ENCODE results near the gene SDE2. TPM values are rescaled to one million over a fixed set of nuclear protein-coding genes. Genes with fewer than 3 reads are reported as not detected.
"Not testable (repeated sequence)": the region's sequence is repeated elsewhere in the genome, so short reads cannot be mapped to it uniquely, and the experiment has no call there.

SDE2 gene
- total and polyA plus RNA-seq, 2 of the 4 experiments (the other 2 are of a cell fraction) = 8.5 to 14.7 TPM

DNA sequence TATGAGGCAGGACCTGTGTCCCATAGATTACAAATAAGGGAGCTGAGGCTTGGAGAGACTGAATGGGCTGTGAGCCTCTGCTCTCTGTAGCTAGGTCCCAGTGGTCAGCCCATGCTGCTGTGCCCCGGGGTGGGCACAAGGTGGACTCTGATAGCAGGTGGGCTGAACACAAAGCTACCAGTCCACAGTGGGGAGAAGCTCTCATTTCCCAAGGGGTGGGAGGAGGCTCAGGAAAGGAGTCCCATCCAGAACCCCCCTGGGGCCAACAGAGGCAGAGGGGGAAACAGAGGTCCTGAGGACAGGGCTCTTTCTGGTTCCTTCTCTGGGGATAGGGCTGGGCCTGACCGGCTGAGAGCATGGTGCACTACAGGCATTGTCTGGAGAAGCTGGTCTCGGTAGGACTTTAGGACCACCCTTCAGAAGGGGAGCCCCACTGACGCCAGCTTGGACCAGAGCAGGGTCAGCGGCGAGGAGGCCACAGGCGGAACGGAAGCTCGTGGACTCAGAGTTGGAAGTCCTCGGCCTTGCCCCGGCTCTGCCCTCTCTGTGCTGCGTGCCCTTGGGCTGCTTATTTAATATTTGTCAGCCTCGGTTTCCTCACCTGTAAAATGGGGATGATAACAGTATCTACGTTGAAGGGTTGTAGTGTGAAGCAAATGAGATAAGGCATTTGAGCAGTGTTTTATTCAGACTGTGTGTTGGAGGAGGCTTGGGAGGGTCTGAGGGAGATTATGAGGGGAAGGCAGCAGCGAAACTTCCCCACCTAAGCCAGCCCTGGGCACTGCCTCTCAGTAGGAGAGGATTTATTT is 26.6 kb downstream of the SDE2 start:
- H3K9me3 ChIP-seq (ENCODE audit: control insufficient read depth, insufficient read depth, low read length) = no peaks in the 10 kb centered on the region
- no peaks in the 10 kb centered on the region for H3K9me1 ChIP-seq (ENCODE audit: insufficient read depth, low read length)
- intact Hi-C loops (cut with micrococcal nuclease) = loop anchor here (10.0 kb wide), 3 partner anchors 128 to 1048 kb away; partner anchors contain the start of genes DNAH14 and ENAH
- no peak overlapping the region for H4K91ac ChIP-seq (ENCODE audit: insufficient read depth, low read depth, low read length)
- H4K8ac ChIP-seq (ENCODE audit: low read depth in 2 of 2, low read length in 2 of 2) = no peak overlapping the region
- H2BK5ac ChIP-seq (ENCODE audit: low read depth, low read length, poor library complexity, severe bottlenecking) = no peak overlapping the region
- no peak overlapping the region for H3K4ac ChIP-seq (ENCODE audit: low read depth, low read length)
- no peaks in the 10 kb centered on the region for H3K27me3 ChIP-seq (ENCODE audit: control insufficient read depth, insufficient read depth, low read length)
- no peak overlapping the region for H2AK5ac ChIP-seq (ENCODE audit: low read depth, low read length)
- TF ChIP-seq MXI1 (IDR thresholded peaks at IDR 0.05; ENCODE audit: borderline replicate concordance, low read depth, low read length) = no peak
- no peak for TF ChIP-seq BHLHE40 (IDR thresholded peaks at IDR 0.05; ENCODE audit: low read depth, low read length)
- TF ChIP-seq, protein P1, sequence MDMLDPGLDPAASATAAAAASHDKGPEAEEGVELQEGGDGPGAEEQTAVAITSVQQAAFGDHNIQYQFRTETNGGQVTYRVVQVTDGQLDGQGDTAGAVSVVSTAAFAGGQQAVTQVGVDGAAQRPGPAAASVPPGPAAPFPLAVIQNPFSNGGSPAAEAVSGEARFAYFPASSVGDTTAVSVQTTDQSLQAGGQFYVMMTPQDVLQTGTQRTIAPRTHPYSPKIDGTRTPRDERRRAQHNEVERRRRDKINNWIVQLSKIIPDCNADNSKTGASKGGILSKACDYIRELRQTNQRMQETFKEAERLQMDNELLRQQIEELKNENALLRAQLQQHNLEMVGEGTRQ (IDR thresholded peaks at IDR 0.05; ENCODE audit: low read depth, low read length) = no peak
- TF ChIP-seq CEBPB (IDR thresholded peaks at IDR 0.05; ENCODE audit: low read depth, low read length) = no peak
- no TSS peak for BruUV-seq (replicated peaks)
- no peak overlapping the region for H2BK15ac ChIP-seq (ENCODE audit: low read depth, low read length)
- H3K4me2 ChIP-seq (ENCODE audit: low read depth, low read length) = no peak overlapping the region
- 91% methylated on average over 10 of the region's 15 CpGs; no CpG with 5 or more reads in 1 of the 2 experiments for WGBS, 2 experiments (ENCODE audit: extremely low coverage in 2 of 2, insufficient read length in 1 of 2)
- no peak overlapping the region for H3K4me3 ChIP-seq (ENCODE audit: insufficient read depth, low read depth, low read length)
- no peak overlapping the region for H3K9ac ChIP-seq (ENCODE audit: low read depth, low read length)
- no peak overlapping the region for H2BK120ac ChIP-seq (ENCODE audit: low read depth, low read length)
- no peak overlapping the region for H2AK9ac ChIP-seq (replicated peaks; ENCODE audit: low read depth, low read length, poor library complexity)
- H2AFZ ChIP-seq (replicated peaks; ENCODE audit: low read length, poor library complexity) = no peak overlapping the region
- no peaks in the 10 kb centered on the region for H3K36me3 ChIP-seq (ENCODE audit: control insufficient read depth, insufficient read depth, low read length)
- no peak overlapping the region for H3K18ac ChIP-seq (ENCODE audit: low read depth, low read length)
- ATAC-seq (ENCODE audit: low read depth) (no peak), DNase-seq (no peak)
- no peaks in the 10 kb centered on the region for H3K79me1 ChIP-seq (ENCODE audit: low read depth in 1 of 2, low read length in 2 of 2)
- H3K4me1 ChIP-seq (ENCODE audit: control insufficient read depth, insufficient read depth, low read length) = no peaks in the 10 kb centered on the region
- in situ Hi-C loops (cut with MboI; ENCODE audit: low sequenced_read_pairs) = loop anchor here (10.0 kb wide), 1 partner anchor 658 kb away; no protein-coding TSS in a partner anchor
- no peak overlapping the region for H3K56ac ChIP-seq (ENCODE audit: extremely low read depth, insufficient read depth, low read length)
- CTCF ChIA-PET = interaction anchor here (1.5 kb wide), 1 partner anchor 498 kb away, joined by 6 read pairs; no protein-coding TSS in a partner anchor
- H4K20me1 ChIP-seq (ENCODE audit: insufficient read depth, low read length) = no peaks in the 10 kb centered on the region
- POLR2A ChIA-PET (ENCODE audit: unreplicated experiment) = no interaction called here
- no peak overlapping the region for H3K14ac ChIP-seq (replicated peaks; ENCODE audit: low read depth, low read length)
- no peak overlapping the region for H2BK20ac ChIP-seq (ENCODE audit: low read depth, low read length)
- no peak overlapping the region for H3K27ac ChIP-seq (ENCODE audit: insufficient read depth, low read length)
- H3K23ac ChIP-seq (ENCODE audit: low read depth, low read length) = no peak overlapping the region
- dilution Hi-C loops (cut with HindIII; ENCODE audit: low sequenced_read_pairs, unreplicated experiment) = no loop called here
- no peak overlapping the region for H4K5ac ChIP-seq (ENCODE audit: low read depth, low read length)

DNA sequence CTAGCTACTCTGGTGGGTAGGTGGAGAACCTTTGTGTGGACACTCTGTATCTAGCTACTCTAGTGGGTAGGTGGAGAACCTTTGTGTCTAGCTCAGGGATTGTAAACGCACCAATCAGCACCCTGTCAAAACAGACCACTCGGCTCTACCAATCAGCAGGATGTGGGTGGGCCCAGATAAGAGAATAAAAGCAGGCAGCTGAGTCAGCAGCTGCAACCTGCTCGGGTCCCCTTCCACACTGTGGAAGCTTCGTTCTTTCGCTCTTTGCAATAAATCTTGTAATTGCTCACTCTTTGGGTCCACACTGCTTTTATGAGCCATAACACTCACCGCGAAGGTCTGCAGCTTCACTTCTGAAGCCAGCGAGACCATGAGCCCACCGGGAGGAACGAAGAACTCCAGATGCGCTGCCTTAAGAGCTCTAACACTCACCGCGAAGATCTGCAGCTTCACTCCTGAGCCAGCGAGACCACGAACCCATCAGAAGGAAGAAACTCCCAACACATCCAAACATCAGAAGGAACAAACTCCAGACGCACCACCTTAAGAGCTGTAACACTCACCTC is 28.5 kb downstream of the SDE2 start:
- H4K20me1 ChIP-seq (ENCODE audit: insufficient read depth, low read length); H4K91ac ChIP-seq (ENCODE audit: insufficient read depth, low read depth, low read length); H3K18ac ChIP-seq (ENCODE audit: low read depth, low read length); H3K27me3 ChIP-seq (ENCODE audit: control insufficient read depth, insufficient read depth, low read length); H2BK120ac ChIP-seq (ENCODE audit: low read depth, low read length); H3K9ac ChIP-seq (ENCODE audit: low read depth, low read length); BruUV-seq (replicated peaks); H2BK5ac ChIP-seq (ENCODE audit: low read depth, low read length, poor library complexity, severe bottlenecking); POLR2A ChIA-PET (ENCODE audit: unreplicated experiment); H4K5ac ChIP-seq (ENCODE audit: low read depth, low read length); dilution Hi-C loops (cut with HindIII; ENCODE audit: low sequenced_read_pairs, unreplicated experiment); H2AK5ac ChIP-seq (ENCODE audit: low read depth, low read length); H3K56ac ChIP-seq (ENCODE audit: extremely low read depth, insufficient read depth, low read length); ATAC-seq (ENCODE audit: low read depth); H3K14ac ChIP-seq (replicated peaks; ENCODE audit: low read depth, low read length); H3K9me3 ChIP-seq (ENCODE audit: control insufficient read depth, insufficient read depth, low read length); H3K27ac ChIP-seq (ENCODE audit: insufficient read depth, low read length); H2BK15ac ChIP-seq (ENCODE audit: low read depth, low read length); H3K4me1 ChIP-seq (ENCODE audit: control insufficient read depth, insufficient read depth, low read length); H2AFZ ChIP-seq (replicated peaks; ENCODE audit: low read length, poor library complexity); H3K36me3 ChIP-seq (ENCODE audit: control insufficient read depth, insufficient read depth, low read length); H3K9me1 ChIP-seq (ENCODE audit: insufficient read depth, low read length); H2AK9ac ChIP-seq (replicated peaks; ENCODE audit: low read depth, low read length, poor library complexity); H3K23ac ChIP-seq (ENCODE audit: low read depth, low read length); DNase-seq; H3K79me1 ChIP-seq (ENCODE audit: low read depth in 1 of 2, low read length in 2 of 2); H2BK20ac ChIP-seq (ENCODE audit: low read depth, low read length); H3K4me3 ChIP-seq (ENCODE audit: insufficient read depth, low read depth, low read length); H3K4me2 ChIP-seq (ENCODE audit: low read depth, low read length); H4K8ac ChIP-seq (ENCODE audit: low read depth in 2 of 2, low read length in 2 of 2); H3K4ac ChIP-seq (ENCODE audit: low read depth, low read length): not testable (repeated sequence)
- in situ Hi-C loops (cut with MboI; ENCODE audit: low sequenced_read_pairs) (loop anchor here (10.0 kb wide), 1 partner anchor 656 kb away; no protein-coding TSS in a partner anchor), intact Hi-C loops (cut with micrococcal nuclease) (loop anchor here (10.0 kb wide), 3 partner anchors 126 to 1046 kb away; partner anchors contain the start of genes DNAH14 and ENAH)
- CTCF ChIA-PET = interaction anchor here (1.5 kb wide), 1 partner anchor 496 kb away, joined by 6 read pairs; no protein-coding TSS in a partner anchor
- WGBS, 2 experiments (ENCODE audit: extremely low coverage in 2 of 2, insufficient read length in 1 of 2) = 72% methylated on average over 2 of the region's 16 CpGs; no CpG with 5 or more reads in 1 of the 2 experiments

All from IMR-90 (cell line).